Adrenal gland (tissue), 5 donors: ENCODE measurements around the gene ARHGAP22.

Experiments
- CTCF ChIP-seq, 6 experiments: fragments of 450-650 bp in 4 of 6; fragments of 200-600 bp in 2 of 6; sonication (generic) in 1 of 6; IDR thresholded peaks; 1 replicate in 5 of 6; 2 replicates in 1 of 6; pipeline versions ENCODE4 v1.5.1 to v1.8.0; 2016 to 2021; ENCODE audit warnings: antibody characterized with exemption in 6 of 6, mild to moderate bottlenecking in 2 of 6, moderate library complexity in 1 of 6
- POLR2A ChIP-seq, 2 donors: fragments of 450-650 bp; IDR thresholded peaks; one replicate each; pipeline ENCODE4 v1.6.1; 2017; ENCODE audit warnings: antibody characterized with exemption in 2 of 2, mild to moderate bottlenecking in 2 of 2, moderate library complexity in 1 of 2
- donor health status: DM: no; HTN: no; CAD: no.

GRCh38 chr10:48557511-48558123 is 47.3 kb downstream of the ARHGAP22 start:
- TF ChIP-seq CTCF (IDR thresholded peaks at IDR 0.05) (no peak), POLR2A (IDR thresholded peaks at IDR 0.05) (no peak)
